NCI-H748 treated with DMSO at 0.1 percent for 48 hours (cell line): ENCODE results near the gene ZNF74.
A peak's percentile ranks its signal among the peaks of the same experiment; 100 is the strongest.
"Not testable (repeated sequence)": the region's sequence is repeated elsewhere in the genome, so short reads cannot be mapped to it uniquely, and the experiment has no call there.

ENCODE experiments used
- DNase-seq: peaks from one replicate; lab custom pipeline; 2025; lab: John Stamatoyannopoulos, UW

The ZNF74 gene

GRCh38 chr22:20393705-20394476 lies at the start of gene ZNF74:
TSS of gene ZNF74 (plus strand) at chr22:20394151. CDS start at chr22:20394629, 478 bp downstream.
- peak; percentile 54 for DNase-seq

- not testable (repeated sequence) for DNase-seq
These were observed 47.4 kb upstream of the ZNF74 start for GRCh38 chr22:20346553-20346952.

GRCh38 chr22:20352536-20352935 lies 41.4 kb upstream of the ZNF74 start:
- DNase-seq, result not testable (repeated sequence)

GRCh38 chr22:20354238-20354975 lies 39.5 kb upstream of the ZNF74 start:
- DNase-seq, result no peak

- DNase-seq, result not testable (repeated sequence)
These were observed 37.9 kb upstream of the ZNF74 start for GRCh38 chr22:20355939-20356636.

GRCh38 chr22:20356906-20357305 lies 37.0 kb upstream of the ZNF74 start:
- not testable (repeated sequence) for DNase-seq

GRCh38 chr22:20357967-20358366 lies 36.0 kb upstream of the ZNF74 start:
- not testable (repeated sequence) for DNase-seq

- DNase-seq, result not testable (repeated sequence)
These were observed 35.3 kb upstream of the ZNF74 start for GRCh38 chr22:20358503-20359239.

- DNase-seq, result not testable (repeated sequence)
These were observed 33.7 kb upstream of the ZNF74 start for GRCh38 chr22:20360261-20360660.

GRCh38 chr22:20360866-20361751 lies 32.8 kb upstream of the ZNF74 start:
- DNase-seq, result not testable (repeated sequence)

- not testable (repeated sequence) for DNase-seq
These were observed 32.2 kb upstream of the ZNF74 start for GRCh38 chr22:20361752-20362229.

- DNase-seq, result not testable (repeated sequence)
These were observed 31.5 kb upstream of the ZNF74 start for GRCh38 chr22:20362403-20362802.

GRCh38 chr22:20364335-20365260 lies 29.4 kb upstream of the ZNF74 start:
- not testable (repeated sequence) for DNase-seq

GRCh38 chr22:20366841-20367240 lies 27.1 kb upstream of the ZNF74 start:
- not testable (repeated sequence) for DNase-seq

- DNase-seq, result not testable (repeated sequence)
These were observed 25.1 kb upstream of the ZNF74 start for GRCh38 chr22:20368875-20369274.

- DNase-seq, result not testable (repeated sequence)
These were observed 22.3 kb upstream of the ZNF74 start for GRCh38 chr22:20371687-20372086.

- DNase-seq, result peak; percentile 2
These were observed 21.5 kb upstream of the ZNF74 start for GRCh38 chr22:20372406-20372854.

- not testable (repeated sequence) for DNase-seq
These were observed 20.7 kb upstream of the ZNF74 start for GRCh38 chr22:20373195-20373706.

- DNase-seq, result not testable (repeated sequence)
These were observed 19.8 kb upstream of the ZNF74 start for GRCh38 chr22:20374130-20374529.
